Glomerular endothelial cell (primary cell): Measurements from ENCODE around the gene CCDC116. TPM values are rescaled to one million over a fixed set of nuclear protein-coding genes. Genes with fewer than 3 reads are reported as not detected.
"Not testable (repeated sequence)": the region's sequence is repeated elsewhere in the genome, so short reads cannot be mapped to it uniquely, and the experiment has no call there.

ENCODE experiments used
- DNase-seq: peaks from one replicate; pipeline ENCODE4 v3.0.0-alpha.2; 2011; ENCODE audit warnings: low read depth, low spot score; ENCODE audit errors: extremely low read depth
- total RNA-seq: library from RNA; depleted of rRNA; stranded (reverse); fragments of >200 nt; gene quantifications from 2 replicates; pipeline ENCODE4 v1.2.3, GENCODE V29; 2015

CCDC116 gene
- total RNA-seq = 0.35 TPM in 1 of 2 replicates, not detected in the other

- no peak for DNase-seq
Measured at GRCh38 chr22:21632237-21632895, at the start of gene CCDC116. TSS of gene CCDC116 (plus strand) at chr22:21632760. CDS start at chr22:21633182, 422 bp downstream.

- no peak for DNase-seq
Measured at GRCh38 chr22:21582801-21583740, 49.5 kb upstream of the CCDC116 start.

- no peak for DNase-seq
Measured at GRCh38 chr22:21585389-21585788, 47.2 kb upstream of the CCDC116 start.

- no peak for DNase-seq
Measured at GRCh38 chr22:21587803-21588611, 44.6 kb upstream of the CCDC116 start.

- no peak for DNase-seq
Measured at GRCh38 chr22:21589396-21589795, 43.2 kb upstream of the CCDC116 start.

- DNase-seq = no peak
Measured at GRCh38 chr22:21590809-21591641, 41.5 kb upstream of the CCDC116 start.

- no peak for DNase-seq
Measured at GRCh38 chr22:21591695-21592094, 40.9 kb upstream of the CCDC116 start.

GRCh38 chr22:21592422-21592821 is 40.1 kb upstream of the CCDC116 start:
- DNase-seq = no peak

- DNase-seq = no peak
Measured at GRCh38 chr22:21593406-21594232, 38.9 kb upstream of the CCDC116 start.

- no peak for DNase-seq
Measured at GRCh38 chr22:21594865-21595452, 37.6 kb upstream of the CCDC116 start.

GRCh38 chr22:21596356-21597135 is 36.0 kb upstream of the CCDC116 start:
- DNase-seq = not testable (repeated sequence)

GRCh38 chr22:21598302-21598701 is 34.3 kb upstream of the CCDC116 start:
- DNase-seq = no peak

- DNase-seq = no peak
Measured at GRCh38 chr22:21599053-21599893, 33.3 kb upstream of the CCDC116 start.

GRCh38 chr22:21602579-21602978 is 30.0 kb upstream of the CCDC116 start:
- no peak for DNase-seq

- DNase-seq = no peak
Measured at GRCh38 chr22:21603973-21604372, 28.6 kb upstream of the CCDC116 start.

- DNase-seq = no peak
Measured at GRCh38 chr22:21605887-21606564, 26.5 kb upstream of the CCDC116 start.

- DNase-seq = no peak
Measured at GRCh38 chr22:21606775-21607174, 25.8 kb upstream of the CCDC116 start.
